Large intestine (tissue), 3 donors: Measurements from ENCODE around the gene XCL1. TPM values are rescaled to one million over a fixed set of nuclear protein-coding genes. Genes with fewer than 3 reads are reported as not detected.
A peak's percentile ranks its signal among the peaks of the same experiment; 100 is the strongest.

Experiments
- DNase-seq, 2 donors: peaks; one replicate each; pipeline versions ENCODE4 v3.0.0 to v3.0.0-alpha.2; 2013
- H3K27ac ChIP-seq: one replicate; pipeline ENCODE4 v1.5.1; 2013; ENCODE audit warnings: low read length
- H3K27me3 ChIP-seq: 2 replicates; pipeline ENCODE4 v1.6.1; 2013; ENCODE audit warnings: low read length; ENCODE audit not compliant: control insufficient read depth, insufficient read depth
- H3K36me3 ChIP-seq: 2 replicates; pipeline ENCODE4 v1.6.1; 2013; ENCODE audit warnings: low read length; ENCODE audit not compliant: control insufficient read depth, insufficient read depth
- H3K4me1 ChIP-seq: one replicate; pipeline ENCODE4 v1.6.1; 2013; ENCODE audit warnings: low read length; ENCODE audit not compliant: control insufficient read depth, insufficient read depth
- H3K4me3 ChIP-seq: one replicate; pipeline ENCODE4 v1.5.1; 2013; ENCODE audit warnings: low read length
- H3K9me3 ChIP-seq: one replicate; pipeline ENCODE4 v1.6.1; 2013; ENCODE audit warnings: mild to moderate bottlenecking, low read depth, low read length, moderate library complexity; ENCODE audit not compliant: control insufficient read depth
- WGBS: methylation state at CpG from one replicate; pipeline ENCODE4 v1.1.5; 2013; ENCODE audit warnings: low lambda C conversion rate; ENCODE audit not compliant: insufficient coverage; 5-methylcytosine and 5-hydroxymethylcytosine counted together
- polyA plus RNA-seq: library from polyadenylated mRNA; unstranded; fragments of 120-200 nt; gene quantifications from one replicate; pipeline ENCODE4 v1.2.1, GENCODE V29; 2013

XCL1 gene
- polyA plus RNA-seq, 1 donor, result 1.6 TPM

- no peak for DNase-seq
- no peaks in the 10 kb centered on the region for H3K36me3 ChIP-seq
- WGBS, result 43% methylated on average over 3 of the region's 4 CpGs
- H3K4me1 ChIP-seq, result peaks cover 3% of the 10 kb centered on the region
- no peaks in the 10 kb centered on the region for H3K9me3 ChIP-seq
- no peak overlapping the region for H3K4me3 ChIP-seq
- no peak overlapping the region for H3K27ac ChIP-seq
- no peaks in the 10 kb centered on the region for H3K27me3 ChIP-seq
Observed at GRCh38 chr1:168601051-168601450, 24.6 kb downstream of the XCL1 start.

- Histone ChIP-seq H3K4me1 (peaks cover 3% of the 10 kb centered on the region), H3K9me3 (no peaks in the 10 kb centered on the region), H3K27me3 (no peaks in the 10 kb centered on the region), H3K27ac (no peak overlapping the region), H3K4me3 (no peak overlapping the region), H3K36me3 (no peaks in the 10 kb centered on the region)
- peak; percentile 54 to 65 for DNase-seq
- WGBS, result no CpG with 5 or more reads among the region's 4 CpGs
Observed at GRCh38 chr1:168603501-168604110, 27.2 kb downstream of the XCL1 start.

- Histone ChIP-seq H3K4me3 (no peak overlapping the region), H3K9me3 (no peaks in the 10 kb centered on the region), H3K27ac (no peak overlapping the region), H3K4me1 (no peaks in the 10 kb centered on the region), H3K36me3 (no peaks in the 10 kb centered on the region), H3K27me3 (no peaks in the 10 kb centered on the region)
- no peak for DNase-seq
Observed at GRCh38 chr1:168605443-168605842, 29.0 kb downstream of the XCL1 start.

GRCh38 chr1:168606096-168606495 is 29.7 kb downstream of the XCL1 start:
- Histone ChIP-seq H3K36me3 (no peaks in the 10 kb centered on the region), H3K4me3 (no peak overlapping the region), H3K27me3 (no peaks in the 10 kb centered on the region), H3K9me3 (no peaks in the 10 kb centered on the region), H3K27ac (no peak overlapping the region), H3K4me1 (no peaks in the 10 kb centered on the region)
- DNase-seq, result no peak

GRCh38 chr1:168607872-168608428 is 31.5 kb downstream of the XCL1 start:
- Histone ChIP-seq H3K27ac (no peak overlapping the region), H3K4me1 (no peaks in the 10 kb centered on the region), H3K4me3 (no peak overlapping the region), H3K27me3 (no peaks in the 10 kb centered on the region), H3K9me3 (no peaks in the 10 kb centered on the region), H3K36me3 (no peaks in the 10 kb centered on the region)
- DNase-seq, result no peak
- WGBS, result no CpG with 5 or more reads among the region's 3 CpGs

- H3K36me3 ChIP-seq, result no peaks in the 10 kb centered on the region
- H3K27ac ChIP-seq, result no peak overlapping the region
- H3K4me3 ChIP-seq, result no peak overlapping the region
- WGBS, result no CpG with 5 or more reads among the region's 20 CpGs
- no peaks in the 10 kb centered on the region for H3K27me3 ChIP-seq
- peak in 1 of 2 donors; percentile 19 for DNase-seq
- H3K9me3 ChIP-seq, result no peaks in the 10 kb centered on the region
- peaks cover 1% of the 10 kb centered on the region for H3K4me1 ChIP-seq
Observed at GRCh38 chr1:168608796-168609715, 32.7 kb downstream of the XCL1 start.

GRCh38 chr1:168609741-168610510 is 33.5 kb downstream of the XCL1 start:
- 82% methylated on average over 6 of the region's 10 CpGs for WGBS
- peaks cover 5% of the 10 kb centered on the region for H3K4me1 ChIP-seq
- no peak overlapping the region for H3K4me3 ChIP-seq
- H3K27ac ChIP-seq, result no peak overlapping the region
- no peak for DNase-seq
- H3K36me3 ChIP-seq, result no peaks in the 10 kb centered on the region
- H3K27me3 ChIP-seq, result no peaks in the 10 kb centered on the region
- no peaks in the 10 kb centered on the region for H3K9me3 ChIP-seq

GRCh38 chr1:168613038-168613451 is 36.6 kb downstream of the XCL1 start:
- no peak for DNase-seq
- Histone ChIP-seq H3K4me1 (peaks cover 5% of the 10 kb centered on the region), H3K9me3 (no peaks in the 10 kb centered on the region), H3K4me3 (no peak overlapping the region), H3K27ac (peak overlapping the region; percentile 9), H3K36me3 (no peaks in the 10 kb centered on the region), H3K27me3 (no peaks in the 10 kb centered on the region)
- no CpG with 5 or more reads among the region's 1 CpG for WGBS

GRCh38 chr1:168613691-168614231 is 37.4 kb downstream of the XCL1 start:
- no peak overlapping the region for H3K27ac ChIP-seq

GRCh38 chr1:168614235-168614634 is 37.8 kb downstream of the XCL1 start:
- Histone ChIP-seq H3K4me3 (no peak overlapping the region), H3K36me3 (no peaks in the 10 kb centered on the region), H3K4me1 (peaks cover 5% of the 10 kb centered on the region), H3K27me3 (no peaks in the 10 kb centered on the region), H3K9me3 (no peaks in the 10 kb centered on the region), H3K27ac (no peak overlapping the region)
- no CpG with 5 or more reads among the region's 8 CpGs for WGBS
- DNase-seq, result peak; percentile 31 to 68

More at GRCh38 chr1:168613691-168614231, 37.4 kb downstream of the XCL1 start:
- peaks cover 5% of the 10 kb centered on the region for H3K4me1 ChIP-seq
- H3K9me3 ChIP-seq, result no peaks in the 10 kb centered on the region
- H3K27me3 ChIP-seq, result no peaks in the 10 kb centered on the region
- no peaks in the 10 kb centered on the region for H3K36me3 ChIP-seq
- H3K4me3 ChIP-seq, result no peak overlapping the region
- DNase-seq, result peak in 1 of 2 donors; percentile 21
- no CpG with 5 or more reads among the region's 8 CpGs for WGBS
